ENCODE results near the gene ADGRG2.

DNA sequence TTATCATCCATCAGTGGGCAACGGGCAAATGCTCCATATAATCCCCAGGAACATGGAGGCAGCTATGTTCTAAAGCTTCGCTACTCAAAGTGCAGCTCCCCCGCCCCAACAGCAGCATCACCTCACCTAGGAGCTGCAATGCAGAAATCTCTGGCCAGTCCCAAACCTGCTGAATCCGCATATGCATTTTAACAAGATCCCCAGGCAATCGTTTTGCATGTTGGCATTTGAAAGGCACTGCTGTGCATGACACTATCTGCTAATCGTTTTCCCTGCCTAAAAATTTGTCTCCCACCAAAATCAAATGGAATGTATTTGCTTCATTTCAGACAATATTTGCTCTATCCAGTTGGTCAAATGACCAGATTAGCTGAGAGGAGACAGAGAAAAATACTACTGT lies 15.2 kb downstream of the ADGRG2 start:
- TF ChIP-seq, protein P1, sequence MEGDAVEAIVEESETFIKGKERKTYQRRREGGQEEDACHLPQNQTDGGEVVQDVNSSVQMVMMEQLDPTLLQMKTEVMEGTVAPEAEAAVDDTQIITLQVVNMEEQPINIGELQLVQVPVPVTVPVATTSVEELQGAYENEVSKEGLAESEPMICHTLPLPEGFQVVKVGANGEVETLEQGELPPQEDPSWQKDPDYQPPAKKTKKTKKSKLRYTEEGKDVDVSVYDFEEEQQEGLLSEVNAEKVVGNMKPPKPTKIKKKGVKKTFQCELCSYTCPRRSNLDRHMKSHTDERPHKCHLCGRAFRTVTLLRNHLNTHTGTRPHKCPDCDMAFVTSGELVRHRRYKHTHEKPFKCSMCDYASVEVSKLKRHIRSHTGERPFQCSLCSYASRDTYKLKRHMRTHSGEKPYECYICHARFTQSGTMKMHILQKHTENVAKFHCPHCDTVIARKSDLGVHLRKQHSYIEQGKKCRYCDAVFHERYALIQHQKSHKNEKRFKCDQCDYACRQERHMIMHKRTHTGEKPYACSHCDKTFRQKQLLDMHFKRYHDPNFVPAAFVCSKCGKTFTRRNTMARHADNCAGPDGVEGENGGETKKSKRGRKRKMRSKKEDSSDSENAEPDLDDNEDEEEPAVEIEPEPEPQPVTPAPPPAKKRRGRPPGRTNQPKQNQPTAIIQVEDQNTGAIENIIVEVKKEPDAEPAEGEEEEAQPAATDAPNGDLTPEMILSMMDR (IDR thresholded peaks at IDR 0.05): no peak
- TF ChIP-seq POLR2A (IDR thresholded peaks at IDR 0.05; ENCODE audit: low read depth) (no peak), EP300 (IDR thresholded peaks at IDR 0.05) (no peak), POLR2AphosphoS5 (IDR thresholded peaks at IDR 0.05) (no peak)

Data from esophagus muscularis mucosa (tissue), 4 donors.